Mammary epithelial cell (primary cell): ENCODE results near the gene DTX3L.

ENCODE experiments used
- EZH2 ChIP-seq: IDR thresholded peaks from 2 replicates; pipeline ENCODE4 v1.6.1; 2012; ENCODE audit warnings: low read length, inconsistent platforms, borderline replicate concordance
- TF ChIP-seq, protein P1 (sequence below), 2 donors: IDR thresholded peaks in 1 of 2; conservative IDR thresholded peaks in 1 of 2; 2 replicates each; pipeline ENCODE4 v1.5.1; 2011 to 2012; ENCODE audit warnings: inconsistent platforms in 2 of 2, low read length in 2 of 2, mild to moderate bottlenecking in 2 of 2, control low read depth in 1 of 2, low read depth in 1 of 2; ENCODE audit not compliant: insufficient read depth in 1 of 2; ENCODE audit errors: extremely low read depth in 1 of 2

DNA sequence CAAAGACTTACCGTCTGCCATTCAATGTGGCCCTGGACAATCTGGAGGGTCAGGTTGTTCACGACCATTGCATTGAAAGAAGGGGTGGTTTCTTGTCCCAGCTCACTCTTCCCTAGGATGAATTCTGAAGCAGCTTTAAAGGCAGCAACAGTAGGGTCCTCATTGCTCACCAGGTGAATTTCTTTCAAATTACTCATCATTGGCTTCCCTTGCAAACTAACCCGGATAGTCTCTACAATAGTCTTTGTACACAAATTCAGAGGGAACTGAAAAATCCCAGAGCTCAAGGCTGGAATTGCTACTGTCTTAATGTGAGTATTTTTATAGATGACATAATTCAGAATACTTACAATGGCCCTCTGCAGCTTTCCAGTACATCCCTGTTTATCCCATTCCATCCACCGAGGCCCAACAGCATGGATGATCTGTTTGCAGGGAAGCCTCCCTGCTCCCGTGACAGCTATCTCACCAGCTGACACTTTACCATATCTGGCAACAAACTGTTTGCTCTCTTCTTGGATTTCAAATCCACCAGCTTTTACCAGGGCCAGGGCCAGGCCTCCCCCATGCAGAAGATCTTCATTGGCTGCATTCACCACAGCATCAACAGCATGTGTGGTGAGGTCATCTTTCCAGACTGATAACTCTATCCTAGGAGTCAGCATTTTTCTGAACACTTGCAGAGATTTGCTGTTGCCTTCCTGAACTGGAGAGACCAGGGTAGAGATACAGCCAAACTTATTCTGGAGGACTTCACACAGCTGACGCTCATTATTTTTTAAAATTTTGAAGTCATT is 8.7 kb upstream of the DTX3L start:
- TF ChIP-seq, protein P1, sequence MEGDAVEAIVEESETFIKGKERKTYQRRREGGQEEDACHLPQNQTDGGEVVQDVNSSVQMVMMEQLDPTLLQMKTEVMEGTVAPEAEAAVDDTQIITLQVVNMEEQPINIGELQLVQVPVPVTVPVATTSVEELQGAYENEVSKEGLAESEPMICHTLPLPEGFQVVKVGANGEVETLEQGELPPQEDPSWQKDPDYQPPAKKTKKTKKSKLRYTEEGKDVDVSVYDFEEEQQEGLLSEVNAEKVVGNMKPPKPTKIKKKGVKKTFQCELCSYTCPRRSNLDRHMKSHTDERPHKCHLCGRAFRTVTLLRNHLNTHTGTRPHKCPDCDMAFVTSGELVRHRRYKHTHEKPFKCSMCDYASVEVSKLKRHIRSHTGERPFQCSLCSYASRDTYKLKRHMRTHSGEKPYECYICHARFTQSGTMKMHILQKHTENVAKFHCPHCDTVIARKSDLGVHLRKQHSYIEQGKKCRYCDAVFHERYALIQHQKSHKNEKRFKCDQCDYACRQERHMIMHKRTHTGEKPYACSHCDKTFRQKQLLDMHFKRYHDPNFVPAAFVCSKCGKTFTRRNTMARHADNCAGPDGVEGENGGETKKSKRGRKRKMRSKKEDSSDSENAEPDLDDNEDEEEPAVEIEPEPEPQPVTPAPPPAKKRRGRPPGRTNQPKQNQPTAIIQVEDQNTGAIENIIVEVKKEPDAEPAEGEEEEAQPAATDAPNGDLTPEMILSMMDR (conservative IDR thresholded peaks at IDR 0.05 in 1 of 2, IDR thresholded peaks at IDR 0.05 in 1 of 2; ENCODE audit: extremely low read depth in 1 of 2, insufficient read depth in 1 of 2, low read depth in 1 of 2, low read length in 2 of 2) = no peak
- TF ChIP-seq EZH2 = no peak
